Fibroblast of skin of back (primary cell): Measurements from ENCODE around the gene SLC2A9.

Experiments used
- DNase-seq: peaks from one replicate; pipeline ENCODE4 v3.0.0-alpha.2; 2013

Gene SLC2A9

DNA sequence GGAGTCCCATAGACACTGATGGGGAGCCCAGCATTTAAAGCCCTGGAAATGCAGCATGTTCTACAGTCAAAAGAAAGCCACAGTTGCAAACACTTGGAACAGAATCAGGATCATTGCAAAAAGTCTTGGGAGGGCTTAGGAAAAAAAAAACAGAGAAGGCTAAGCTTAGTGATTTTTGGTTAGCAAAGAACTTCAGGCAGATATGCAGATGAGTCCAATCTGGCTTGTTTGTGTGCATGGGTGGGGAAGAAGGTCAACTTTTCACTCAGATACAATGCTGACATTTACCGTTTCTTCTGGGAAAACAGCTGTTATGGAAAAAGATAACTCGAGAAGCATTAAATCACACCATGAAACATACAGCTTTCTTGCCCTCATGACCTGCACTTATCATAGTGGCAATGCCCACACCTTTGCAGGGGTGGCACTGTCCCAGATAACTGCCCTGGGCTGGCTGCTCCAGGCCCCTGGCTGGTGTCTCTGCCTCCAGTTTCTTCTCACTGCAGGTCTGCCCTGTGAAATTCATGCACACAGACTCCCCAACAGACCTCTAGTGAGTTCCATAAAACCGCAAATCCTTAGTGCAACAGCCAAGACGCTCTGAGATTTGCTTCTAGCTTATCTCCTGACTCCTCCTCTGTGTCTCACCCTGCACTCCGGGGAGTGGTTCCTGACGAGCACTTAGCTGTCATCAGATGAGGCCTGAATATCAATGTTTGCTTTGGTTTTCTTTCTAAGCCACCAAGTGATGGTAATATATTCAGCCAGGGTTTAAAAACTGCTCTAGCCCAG is 140.7 kb downstream of the SLC2A9 start:
- no peak for DNase-seq

DNA sequence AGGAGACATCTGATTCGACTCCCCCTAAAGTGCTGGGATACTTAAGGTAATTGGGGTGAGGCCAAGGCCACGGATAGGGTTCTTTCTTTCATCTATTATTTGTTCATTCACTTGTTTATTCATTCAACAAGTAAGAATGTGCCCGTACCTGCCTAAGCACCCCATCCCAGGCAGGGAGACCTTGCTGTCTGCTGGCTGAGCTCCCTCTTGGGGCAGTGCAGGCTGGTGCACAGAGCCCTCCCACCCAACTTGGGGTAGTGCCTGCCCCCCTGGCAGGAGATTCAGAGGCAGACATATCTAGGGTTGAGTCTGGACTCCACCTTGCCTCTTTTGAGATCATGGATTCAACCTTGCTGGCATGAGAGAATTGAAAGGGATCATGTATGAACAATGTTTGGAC is 144.2 kb downstream of the SLC2A9 start:
- no peak for DNase-seq

DNA sequence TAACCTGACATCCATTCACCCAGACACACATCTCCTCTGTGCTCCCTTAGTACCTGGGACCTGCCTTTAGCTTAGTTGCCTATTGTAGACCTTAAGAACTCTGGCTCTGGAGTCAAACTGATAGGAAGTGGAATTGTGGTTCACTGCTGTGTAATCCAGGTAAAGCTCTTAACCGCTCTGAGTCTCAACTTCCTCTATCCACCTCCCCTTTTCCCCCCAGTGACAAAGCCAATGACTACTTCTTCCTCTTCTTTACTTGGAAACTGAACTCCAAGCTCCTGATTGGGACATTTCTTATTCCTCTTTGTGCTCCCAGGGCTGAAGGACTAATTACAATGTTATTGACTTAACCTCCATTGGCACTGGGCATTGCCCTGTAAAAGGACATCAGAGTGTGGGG is 145.8 kb downstream of the SLC2A9 start:
- no peak for DNase-seq

DNA sequence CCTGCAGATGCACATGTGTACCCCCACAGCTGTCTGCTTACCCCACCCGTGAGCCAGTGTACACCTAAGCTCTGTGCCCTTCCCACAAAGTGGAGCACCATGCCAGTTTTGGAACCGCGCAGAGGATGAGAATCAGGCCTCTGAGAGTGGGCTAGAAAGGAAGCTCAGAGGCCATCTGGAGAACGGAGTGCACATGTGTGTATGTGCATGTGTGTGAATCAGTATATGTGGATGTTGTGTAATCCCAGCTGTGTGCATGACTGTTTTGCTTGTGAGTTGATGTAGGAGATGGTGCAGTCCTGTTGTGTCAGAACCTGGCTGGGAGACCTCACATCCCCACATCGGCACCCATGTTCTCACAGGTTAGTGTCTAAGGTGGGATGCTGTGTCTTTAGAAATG is 146.9 kb downstream of the SLC2A9 start:
- DNase-seq, result no peak

DNA sequence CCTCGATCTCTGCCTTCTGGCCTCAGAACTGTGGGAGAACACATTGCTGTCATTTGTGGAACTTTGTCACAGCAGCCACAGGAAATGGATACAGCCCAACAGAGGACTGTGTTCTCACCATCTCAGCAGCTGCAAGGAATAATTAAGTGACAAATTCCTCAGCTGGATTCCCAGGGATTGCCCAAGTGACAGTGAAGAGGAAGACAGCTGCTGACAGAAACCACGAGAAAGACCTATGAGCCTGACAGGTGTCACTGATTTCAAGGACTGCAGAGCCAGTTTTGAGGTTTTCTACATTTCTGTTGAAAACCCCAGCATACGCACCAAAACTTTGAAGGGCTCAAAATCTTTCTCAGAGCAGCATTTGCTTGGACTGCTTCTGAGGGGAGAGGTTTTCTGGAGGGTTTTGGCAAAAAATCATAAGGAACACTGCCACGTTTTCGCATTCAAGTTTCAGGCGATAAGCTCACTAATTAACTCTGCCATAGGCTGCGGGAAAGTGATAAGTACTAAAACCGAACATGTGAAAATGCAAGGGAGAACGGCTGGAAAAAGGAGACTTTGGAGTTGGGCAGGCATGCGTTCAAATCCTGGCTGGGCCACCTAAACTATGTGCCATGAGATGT is 151.0 kb downstream of the SLC2A9 start:
- no peak for DNase-seq

DNA sequence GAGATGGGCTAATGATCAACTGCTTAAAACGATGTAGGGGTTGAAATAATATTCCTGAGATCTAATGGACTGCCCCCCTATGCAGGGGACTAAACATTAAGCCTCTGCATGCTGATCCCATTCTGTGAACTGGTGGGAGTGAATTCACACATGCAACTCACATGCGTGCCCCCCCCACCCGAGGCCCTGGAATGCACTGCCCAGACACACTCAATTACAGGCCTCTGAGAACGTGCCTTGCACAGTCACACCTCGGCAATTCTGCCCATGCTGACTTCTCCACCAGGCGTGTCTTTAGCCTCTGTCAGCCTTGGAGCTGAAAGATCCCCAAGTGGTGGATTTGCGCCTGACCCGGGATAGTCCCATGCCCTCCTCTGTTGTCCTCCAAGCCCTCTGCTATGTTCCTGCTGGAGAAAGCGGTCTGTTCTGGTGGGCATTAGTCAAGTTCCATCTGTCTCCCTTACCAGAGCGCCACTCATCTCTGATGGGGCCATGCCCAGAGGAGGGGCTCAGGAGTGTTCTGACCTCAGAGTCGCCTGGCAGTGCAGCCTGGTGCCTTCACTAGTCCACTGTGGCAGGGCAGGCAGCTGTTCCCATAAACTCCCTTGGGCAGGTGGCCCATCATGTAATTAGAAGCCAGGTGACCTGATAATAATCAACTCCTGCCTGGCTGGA is 153.4 kb downstream of the SLC2A9 start:
- no peak for DNase-seq

DNA sequence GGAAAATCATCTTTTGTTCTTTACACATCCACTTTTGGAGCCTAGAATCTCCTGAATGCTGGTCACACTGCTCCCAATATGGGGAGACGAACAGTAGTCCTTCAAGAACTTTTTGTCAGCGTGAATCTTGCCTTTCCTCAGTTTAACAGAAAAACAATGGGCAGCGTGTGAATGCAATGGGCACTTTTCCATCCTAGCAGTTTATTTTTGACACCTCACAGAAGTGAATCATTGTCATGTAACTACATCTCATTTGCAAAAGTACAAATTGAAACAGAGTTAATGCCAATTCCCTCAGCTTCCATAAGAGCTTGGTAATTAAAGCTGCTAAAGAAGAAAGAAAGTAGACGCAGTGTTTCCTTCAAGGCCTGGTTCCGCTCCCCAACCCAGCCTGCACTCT is 154.4 kb downstream of the SLC2A9 start:
- no peak for DNase-seq

DNA sequence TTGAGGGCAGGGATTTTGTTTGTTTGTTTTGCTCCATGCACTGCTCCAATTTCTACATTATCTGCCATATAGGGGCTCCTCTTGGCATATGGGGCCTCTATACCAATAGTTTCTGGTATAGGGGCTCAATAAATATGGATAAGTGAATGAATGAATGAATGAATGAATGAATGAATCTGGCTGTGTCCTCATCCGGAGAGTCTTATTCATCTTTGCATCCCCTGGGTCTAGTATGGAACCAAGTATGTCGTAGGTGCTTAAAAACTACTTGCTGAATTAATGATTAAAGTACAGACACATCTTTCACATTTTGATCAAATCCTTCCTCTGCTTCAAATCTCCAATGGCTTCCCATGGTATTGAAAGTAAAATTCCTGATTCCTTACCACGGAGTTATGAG is 159.7 kb downstream of the SLC2A9 start:
- DNase-seq, result no peak

DNA sequence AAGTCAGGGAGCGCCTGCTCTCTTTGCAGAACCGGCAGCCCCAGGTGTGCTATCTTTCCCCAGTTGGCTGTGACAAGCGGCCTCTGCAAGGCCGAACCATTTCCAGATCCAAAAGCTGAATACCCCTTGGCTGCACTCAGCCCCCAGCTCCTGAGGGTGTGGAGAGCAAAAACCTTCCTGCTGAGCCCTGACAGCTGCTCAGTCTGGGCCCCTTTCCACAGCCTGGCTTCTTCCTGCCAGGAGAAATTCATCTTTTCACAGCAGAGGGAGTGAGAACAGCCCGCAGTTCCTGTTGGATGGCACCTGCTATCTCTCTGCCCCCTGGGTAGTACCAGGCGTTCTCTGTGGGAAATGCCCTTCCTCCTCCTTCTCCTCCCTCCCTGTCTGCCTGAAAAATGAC is 161.5 kb downstream of the SLC2A9 start:
- DNase-seq, result no peak

DNA sequence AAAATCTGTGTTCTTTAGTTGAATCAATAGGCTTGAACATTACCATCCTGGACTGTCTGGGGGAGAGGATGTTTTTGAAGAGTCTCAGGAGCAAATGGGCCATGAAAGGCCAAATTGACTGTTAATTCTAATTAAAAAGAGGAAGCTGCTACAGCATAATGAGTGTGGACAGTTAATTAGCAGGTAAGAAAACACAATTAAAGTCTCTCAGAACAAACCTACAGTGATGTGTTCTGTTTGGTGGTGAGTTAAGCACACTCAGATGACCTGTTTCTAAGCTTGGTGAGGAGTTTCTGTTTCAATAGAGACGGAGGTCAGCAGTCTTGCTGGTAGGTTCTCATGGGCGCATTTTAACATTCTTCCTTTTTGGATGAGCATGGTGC is 171.8 kb downstream of the SLC2A9 start:
- DNase-seq, result no peak

DNA sequence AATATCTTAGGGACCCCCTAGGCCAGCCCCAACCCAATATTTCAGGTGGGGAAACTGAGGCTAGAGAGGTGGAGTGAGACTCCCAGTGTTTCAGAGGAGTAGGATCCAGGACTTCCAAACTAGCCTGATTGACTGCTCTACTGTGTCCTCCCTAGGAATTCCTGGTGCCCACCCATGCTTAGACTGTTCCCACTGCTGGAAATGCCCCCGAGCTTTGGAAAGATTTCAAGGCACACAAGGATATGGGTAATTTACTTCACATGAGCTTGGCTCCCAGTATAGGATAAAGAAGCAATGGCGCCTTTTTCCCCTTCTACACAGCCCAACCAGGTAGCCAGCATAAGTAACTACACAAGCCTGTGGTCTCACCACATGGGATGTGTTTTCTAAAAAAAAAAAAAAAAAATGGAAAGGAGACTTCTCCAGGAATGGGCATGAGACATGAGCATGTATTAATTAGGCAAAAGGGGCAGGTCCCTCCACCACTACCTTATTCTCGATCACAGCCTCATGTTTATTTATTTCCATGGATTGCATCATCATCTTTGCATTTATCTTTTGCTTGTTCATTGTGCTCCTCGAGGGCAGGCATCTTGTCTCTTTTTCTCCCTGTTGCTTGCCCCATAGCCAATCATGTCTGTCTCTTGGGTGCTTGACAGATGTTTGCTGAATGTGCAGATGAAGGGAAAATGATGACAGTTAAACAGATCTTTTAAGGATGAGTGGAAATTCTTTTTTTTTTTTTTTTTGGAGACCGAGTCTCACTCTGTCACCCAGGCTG is 173.1 kb downstream of the SLC2A9 start:
- DNase-seq, result no peak

DNA sequence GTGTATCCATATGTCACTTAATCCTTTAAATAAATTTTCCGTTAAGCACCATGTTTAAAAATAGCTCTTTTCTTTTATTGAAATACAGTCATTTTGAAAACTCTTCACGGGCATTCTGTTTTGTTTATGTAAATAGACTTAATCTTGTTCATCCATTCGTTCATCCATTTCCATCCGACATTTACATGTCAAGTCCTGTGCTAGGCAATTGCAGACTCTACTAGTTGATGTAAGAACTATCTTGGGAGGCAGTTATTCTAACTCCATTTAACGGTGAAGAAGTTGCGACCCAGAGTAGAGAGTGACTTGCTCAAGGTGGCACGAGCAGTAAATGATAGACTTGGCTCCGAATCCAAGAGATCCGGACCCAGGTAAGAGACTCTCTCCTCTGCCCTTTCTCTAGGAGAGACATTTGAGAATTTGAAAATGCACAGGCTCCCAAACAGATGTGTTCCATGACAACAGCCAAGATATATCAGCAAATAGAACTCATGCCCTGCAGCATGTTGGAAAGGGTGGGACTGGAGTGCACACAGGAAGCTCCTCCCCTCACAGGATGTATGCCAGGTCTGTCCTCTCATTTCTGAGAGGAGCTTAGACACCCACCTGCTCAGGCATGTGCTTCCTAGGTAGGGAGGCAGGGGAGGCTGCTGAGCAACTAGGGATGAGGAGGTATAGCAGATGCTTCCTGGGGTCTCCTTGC is 175.4 kb downstream of the SLC2A9 start:
- no peak for DNase-seq

DNA sequence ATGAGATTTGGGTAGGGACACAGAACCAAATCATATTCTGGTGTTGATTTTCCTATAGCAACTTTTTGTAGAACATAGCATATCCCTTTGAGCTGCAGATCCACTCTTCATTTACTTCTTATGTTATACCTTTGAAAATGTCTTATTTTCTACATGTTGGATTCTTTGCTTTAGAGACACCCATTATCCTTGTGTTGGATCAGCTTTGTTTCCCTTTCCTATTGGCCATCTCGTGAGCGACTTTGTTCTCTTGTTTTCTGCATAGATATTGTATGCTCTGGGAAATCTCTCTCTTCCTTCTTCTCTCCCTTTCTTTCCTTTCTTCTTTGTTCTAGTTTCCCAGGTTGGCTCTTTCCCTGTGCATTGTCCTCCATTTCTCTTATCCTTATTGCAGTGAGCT is 180.2 kb downstream of the SLC2A9 start:
- DNase-seq, result no peak

DNA sequence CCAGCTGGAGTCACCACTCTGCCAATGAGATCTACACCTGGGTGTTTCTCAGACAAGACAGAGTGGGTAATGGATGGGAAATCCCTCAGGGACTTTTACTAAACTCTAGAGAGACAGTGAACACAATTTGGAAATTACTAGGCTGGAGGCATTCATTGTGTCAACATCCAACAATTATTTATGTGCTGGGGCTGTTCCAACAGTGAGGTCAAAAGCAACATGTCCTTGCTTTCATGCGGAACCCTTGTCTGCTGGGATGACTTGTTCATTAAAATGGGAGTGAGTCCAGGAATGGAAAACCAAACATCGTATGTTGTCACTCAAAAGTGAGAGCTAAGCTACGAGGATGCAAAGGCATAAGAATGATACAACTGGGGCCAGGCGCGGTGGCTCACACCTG is 185.9 kb downstream of the SLC2A9 start:
- DNase-seq, result no peak

DNA sequence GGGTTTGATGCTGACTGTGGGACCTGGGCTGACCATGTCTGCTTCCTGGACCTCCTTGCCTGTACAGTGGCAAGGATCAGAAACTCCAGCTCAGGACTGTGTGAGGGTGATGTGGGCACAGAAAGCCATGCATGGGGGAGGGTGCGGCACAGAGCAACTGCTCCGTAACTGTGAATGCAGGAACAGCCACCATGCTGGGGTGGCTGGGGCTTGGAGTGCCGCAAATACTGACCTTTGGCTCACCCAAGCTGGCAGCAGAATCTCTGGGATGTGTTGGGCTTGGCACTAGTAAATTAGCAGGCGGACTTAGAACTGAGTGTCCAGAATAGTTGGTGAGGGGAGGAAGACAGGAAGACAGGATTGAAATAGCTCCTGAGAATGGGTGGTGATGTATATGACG is 187.9 kb downstream of the SLC2A9 start:
- no peak for DNase-seq

DNA sequence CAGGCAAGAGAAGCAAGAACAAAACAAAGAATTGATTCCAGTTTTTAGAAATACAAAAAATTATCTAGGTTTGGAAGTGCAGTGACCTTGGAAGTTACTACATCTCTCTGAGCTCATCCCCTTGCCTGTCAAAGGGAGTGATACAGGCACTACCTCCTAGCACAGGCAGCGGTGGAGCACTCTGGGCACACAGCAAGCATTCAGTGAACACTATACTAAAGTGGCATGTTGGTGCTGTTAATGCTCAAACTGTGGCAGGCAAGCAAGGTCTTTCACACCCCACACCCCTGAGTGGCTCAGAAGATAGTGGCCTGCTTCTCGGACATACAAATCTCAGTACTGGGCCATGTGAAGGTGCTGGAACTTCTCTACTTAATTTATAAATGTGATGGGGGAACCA is 188.7 kb downstream of the SLC2A9 start:
- no peak for DNase-seq

DNA sequence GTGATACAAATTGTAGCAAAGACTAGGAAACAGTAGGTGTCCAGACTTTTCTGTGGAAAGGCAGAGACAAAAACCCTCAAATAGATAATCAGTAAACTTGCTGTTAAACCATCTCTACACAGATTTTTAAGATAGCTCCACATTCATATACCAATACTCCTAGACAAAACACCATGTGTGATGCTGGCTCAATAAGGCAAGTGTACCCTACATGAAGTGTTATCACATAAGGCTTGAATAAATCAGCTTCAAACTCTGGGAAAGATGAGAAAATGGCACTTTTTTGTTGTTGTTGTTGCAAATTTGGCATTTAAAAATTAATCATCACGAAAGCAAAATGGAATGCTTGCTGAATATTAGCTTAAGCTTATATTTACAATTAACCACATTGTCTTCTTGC is 194.7 kb downstream of the SLC2A9 start:
- no peak for DNase-seq

DNA sequence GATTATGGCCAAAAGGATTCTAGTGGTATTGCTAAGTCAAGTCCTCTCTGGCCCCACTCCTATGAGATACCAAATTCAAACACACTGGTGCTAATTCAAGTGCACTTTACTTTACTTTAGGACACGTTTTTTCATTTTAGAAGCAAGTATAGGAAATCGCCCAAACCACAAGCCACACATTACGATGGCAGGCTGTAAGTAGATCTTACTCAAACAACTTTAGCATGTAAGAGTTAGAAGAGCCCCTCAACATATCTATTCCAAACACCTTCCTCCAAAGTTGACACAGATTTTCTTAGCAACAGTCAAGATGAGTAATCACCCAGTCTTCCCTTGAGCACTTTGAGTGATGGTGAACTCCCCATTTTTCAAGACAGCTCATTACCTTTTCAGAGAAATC is 196.2 kb downstream of the SLC2A9 start:
- DNase-seq, result no peak

DNA sequence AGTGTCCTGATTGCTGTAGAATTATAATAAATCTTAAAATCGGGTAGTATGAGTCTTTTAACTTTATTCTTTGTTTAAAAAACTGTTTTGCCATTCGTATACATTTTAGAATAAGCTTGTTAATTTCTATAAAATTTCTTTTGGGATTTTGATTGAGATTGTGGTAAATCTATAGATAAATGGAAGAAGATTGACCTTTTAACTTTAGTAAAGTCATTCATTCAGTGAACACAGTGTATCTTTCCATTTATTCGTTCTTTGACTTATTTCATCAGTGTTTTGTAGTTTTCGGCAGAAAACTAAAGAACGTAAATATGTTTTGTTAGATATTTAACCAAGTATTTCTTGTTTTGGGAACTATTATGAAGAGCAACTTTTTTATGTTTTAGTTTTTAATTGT is 201.0 kb downstream of the SLC2A9 start:
- DNase-seq, result no peak

DNA sequence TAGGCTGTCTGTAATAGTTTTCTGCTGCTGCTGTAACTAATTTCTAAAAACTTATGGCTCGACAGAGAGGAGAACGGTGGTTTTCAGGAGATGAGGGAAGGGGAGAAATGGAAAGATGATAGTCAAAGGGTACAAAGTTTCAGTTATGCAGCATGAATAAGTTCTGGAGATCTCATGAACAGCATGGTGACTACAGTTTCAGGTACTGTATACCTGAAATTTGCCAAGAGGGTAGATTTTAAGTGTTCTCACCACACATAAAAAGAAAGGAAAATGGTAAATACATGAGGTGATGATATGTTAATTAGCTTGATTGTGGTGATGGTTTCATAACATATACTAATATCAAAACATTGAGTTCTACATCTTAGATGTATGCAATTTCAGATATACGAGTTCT is 205.0 kb downstream of the SLC2A9 start:
- DNase-seq, result no peak

DNA sequence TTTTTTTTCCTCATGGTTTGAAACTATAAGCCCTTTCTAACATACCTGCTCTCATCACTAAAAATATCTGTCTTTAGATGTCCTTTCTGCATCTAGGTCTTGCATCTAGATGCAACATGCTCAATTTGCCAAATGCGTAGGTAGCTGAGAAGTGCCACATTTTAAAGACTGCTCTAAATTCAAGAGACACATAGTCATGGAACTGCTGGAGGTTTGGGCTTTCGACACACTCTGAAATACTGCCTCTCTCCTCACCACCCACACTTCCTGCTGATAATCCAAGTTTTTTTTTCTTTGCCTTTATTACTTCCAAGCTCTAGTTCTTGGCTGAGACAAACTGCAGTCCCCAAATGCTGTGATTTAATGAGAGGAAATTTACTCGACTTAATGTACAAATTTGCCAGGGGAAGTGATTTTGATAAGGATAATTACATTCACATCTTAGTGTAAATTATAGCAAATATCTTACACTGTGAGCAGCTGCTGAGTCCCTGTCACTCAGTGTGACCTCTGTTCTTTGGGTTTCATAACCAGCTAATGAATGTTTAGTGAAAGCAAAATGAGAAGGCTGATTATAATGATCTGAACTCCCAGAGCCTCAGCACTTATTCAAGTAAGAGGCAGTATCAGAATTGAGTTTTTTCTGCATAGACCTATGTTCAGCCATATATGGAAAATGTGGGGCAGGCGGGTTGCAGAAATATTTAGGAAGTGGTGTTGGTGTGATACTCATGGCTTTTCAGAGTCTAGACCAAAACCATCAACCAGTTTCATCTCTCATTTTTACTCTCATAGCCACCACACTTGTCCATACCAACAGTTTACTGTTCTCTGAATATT is 208.6 kb downstream of the SLC2A9 start:
- DNase-seq, result no peak

DNA sequence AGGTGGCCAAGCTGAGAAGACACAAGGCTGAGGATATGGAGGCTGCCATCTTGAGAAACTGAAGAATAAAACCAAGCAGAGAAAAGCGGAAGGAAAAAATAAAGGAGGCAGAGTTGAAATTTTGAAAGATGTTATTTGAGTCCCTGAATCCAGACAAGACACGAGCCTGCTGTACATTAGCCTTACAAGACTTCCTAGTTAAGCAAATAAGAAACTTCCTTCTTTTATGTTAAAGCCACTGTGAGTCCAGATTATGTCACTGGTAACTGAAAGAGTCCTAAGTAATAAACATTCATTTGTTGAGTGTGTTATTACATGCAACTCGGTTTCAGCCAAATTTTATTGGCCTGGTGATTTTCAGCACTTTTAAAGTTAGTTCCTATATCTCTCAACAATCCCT is 209.5 kb downstream of the SLC2A9 start:
- DNase-seq, result no peak
